ENCODE measurements around the gene MRPL9. TPM values are rescaled to one million over a fixed set of nuclear protein-coding genes. Genes with fewer than 3 reads are reported as not detected.

MRPL9 gene
- total and polyA plus RNA-seq, 2 experiments from 2014 or later = 89.0 to 126 TPM

DNA sequence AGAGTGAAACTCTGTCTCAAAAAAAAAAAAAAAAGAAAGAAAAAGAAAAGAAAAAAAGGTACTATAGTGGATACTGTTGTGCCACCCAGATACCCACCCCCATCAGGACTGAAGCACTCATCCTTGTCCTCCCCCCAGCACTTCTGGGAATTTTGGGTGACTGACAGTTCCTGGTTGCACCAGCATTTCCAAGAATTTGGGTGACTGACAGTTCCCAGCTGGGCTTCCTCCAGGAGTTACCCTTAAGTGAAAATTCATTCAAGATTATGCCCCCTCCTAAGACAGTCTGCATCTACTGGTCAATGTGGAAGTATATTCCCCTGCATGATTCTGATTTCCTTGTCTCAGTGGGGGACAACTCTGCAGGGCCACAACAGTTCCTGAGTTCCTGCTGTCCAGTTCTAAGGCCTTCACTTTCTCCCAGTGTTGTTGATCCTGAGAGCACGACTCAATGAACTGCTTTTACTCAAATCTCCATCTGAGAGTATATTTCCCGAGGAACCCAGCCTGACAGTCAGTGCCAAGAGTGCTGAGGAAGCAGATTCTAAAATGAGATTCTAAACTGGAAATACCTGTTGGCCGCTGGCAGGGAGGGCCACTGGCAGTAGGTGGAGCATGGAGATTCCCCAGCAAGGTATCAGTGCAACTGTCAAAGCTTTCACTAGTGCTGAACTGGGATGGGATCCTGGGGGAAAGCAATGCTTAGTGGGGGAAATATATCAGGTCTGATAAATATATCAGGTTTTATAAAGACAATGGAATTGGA is 23.5 kb downstream of the MRPL9 start:
- no peaks in the 10 kb centered on the region for H3K9me2 ChIP-seq (ENCODE audit: insufficient read depth)
- H3K4me1 ChIP-seq (ENCODE audit: insufficient read depth) = no peaks in the 10 kb centered on the region
- Mint-ChIP-seq H3K36me3 (ENCODE audit: low read depth) (peaks cover 15% of the 10 kb centered on the region), H3K9me3 (peaks cover 31% of the 10 kb centered on the region), H3K4me3 (no peak overlapping the region), H3K27ac (no peak overlapping the region), H3K4me1 (peaks cover 9% of the 10 kb centered on the region; the same call in 2 of the 3 replicates), H3K27me3 (ENCODE audit: insufficient read depth, low read depth, poor library complexity) (peaks cover 12% of the 10 kb centered on the region)
- TF ChIP-seq, protein P1, sequence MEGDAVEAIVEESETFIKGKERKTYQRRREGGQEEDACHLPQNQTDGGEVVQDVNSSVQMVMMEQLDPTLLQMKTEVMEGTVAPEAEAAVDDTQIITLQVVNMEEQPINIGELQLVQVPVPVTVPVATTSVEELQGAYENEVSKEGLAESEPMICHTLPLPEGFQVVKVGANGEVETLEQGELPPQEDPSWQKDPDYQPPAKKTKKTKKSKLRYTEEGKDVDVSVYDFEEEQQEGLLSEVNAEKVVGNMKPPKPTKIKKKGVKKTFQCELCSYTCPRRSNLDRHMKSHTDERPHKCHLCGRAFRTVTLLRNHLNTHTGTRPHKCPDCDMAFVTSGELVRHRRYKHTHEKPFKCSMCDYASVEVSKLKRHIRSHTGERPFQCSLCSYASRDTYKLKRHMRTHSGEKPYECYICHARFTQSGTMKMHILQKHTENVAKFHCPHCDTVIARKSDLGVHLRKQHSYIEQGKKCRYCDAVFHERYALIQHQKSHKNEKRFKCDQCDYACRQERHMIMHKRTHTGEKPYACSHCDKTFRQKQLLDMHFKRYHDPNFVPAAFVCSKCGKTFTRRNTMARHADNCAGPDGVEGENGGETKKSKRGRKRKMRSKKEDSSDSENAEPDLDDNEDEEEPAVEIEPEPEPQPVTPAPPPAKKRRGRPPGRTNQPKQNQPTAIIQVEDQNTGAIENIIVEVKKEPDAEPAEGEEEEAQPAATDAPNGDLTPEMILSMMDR (conservative IDR thresholded peaks at IDR 0.05; ENCODE audit: low read depth in 2 of 2) = peak in 1 of 2 experiments; percentile 13; a peak in 1 of 4 replicates
- no peak for TF ChIP-seq ZNF114 (CRISPR knock-in tag; IDR thresholded peaks at IDR 0.05)
- TF ChIP-seq, protein P2, sequence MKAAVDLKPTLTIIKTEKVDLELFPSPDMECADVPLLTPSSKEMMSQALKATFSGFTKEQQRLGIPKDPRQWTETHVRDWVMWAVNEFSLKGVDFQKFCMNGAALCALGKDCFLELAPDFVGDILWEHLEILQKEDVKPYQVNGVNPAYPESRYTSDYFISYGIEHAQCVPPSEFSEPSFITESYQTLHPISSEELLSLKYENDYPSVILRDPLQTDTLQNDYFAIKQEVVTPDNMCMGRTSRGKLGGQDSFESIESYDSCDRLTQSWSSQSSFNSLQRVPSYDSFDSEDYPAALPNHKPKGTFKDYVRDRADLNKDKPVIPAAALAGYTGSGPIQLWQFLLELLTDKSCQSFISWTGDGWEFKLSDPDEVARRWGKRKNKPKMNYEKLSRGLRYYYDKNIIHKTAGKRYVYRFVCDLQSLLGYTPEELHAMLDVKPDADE (IDR thresholded peaks at IDR 0.05) = no peak
- H2AFZ ChIP-seq = no peak overlapping the region
- H3K36me3 ChIP-seq (ENCODE audit: insufficient read depth) = peaks cover 5% of the 10 kb centered on the region; the same call in 1 of the 2 replicates
- ATAC-seq (peak; percentile 24; the same call in 1 of the 3 replicates), DNase-seq (ENCODE audit: low spot score) (peak; percentile 34)
- H3K4me3 ChIP-seq = no peak overlapping the region
- no peaks in the 10 kb centered on the region for H3F3A ChIP-seq (replicated peaks; ENCODE audit: low read depth)
- H3K27ac ChIP-seq (ENCODE audit: low read depth) = no peak overlapping the region
- no peaks in the 10 kb centered on the region for H3K79me2 ChIP-seq (replicated peaks; ENCODE audit: insufficient read depth)
- no peaks in the 10 kb centered on the region for H3K27me3 ChIP-seq (ENCODE audit: insufficient read depth)
- H3K4me2 ChIP-seq = no peak overlapping the region
- H4K20me1 ChIP-seq (replicated peaks; ENCODE audit: insufficient read depth) = no peaks in the 10 kb centered on the region

DNA sequence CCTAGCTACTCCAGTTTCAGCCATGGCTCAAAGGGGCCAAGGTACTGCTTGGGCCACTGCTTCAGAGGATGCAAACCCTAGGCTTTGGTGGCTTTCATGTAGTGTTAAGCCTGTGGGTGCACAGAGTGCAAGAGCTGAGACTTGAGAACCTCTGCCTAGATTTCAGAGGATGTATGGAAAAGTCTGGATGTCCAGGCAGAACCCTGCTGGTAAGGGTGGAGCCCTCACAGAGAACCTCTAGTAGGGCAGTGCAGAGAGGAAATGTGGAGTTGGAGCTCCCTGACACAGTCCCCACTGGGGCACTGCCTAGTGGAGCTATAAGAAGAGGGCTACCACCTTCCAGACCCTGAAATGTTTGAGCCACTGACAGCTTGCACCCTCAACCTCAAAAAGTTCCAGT is 25.8 kb downstream of the MRPL9 start:
- H3K9me2 ChIP-seq (ENCODE audit: insufficient read depth) = no peaks in the 10 kb centered on the region
- H3K27ac ChIP-seq (ENCODE audit: low read depth) = no peak overlapping the region
- H3K4me3 Mint-ChIP-seq = no peak overlapping the region
- H3K9me3 Mint-ChIP-seq = peaks cover 31% of the 10 kb centered on the region
- H3K27ac Mint-ChIP-seq = no peak overlapping the region
- no peaks in the 10 kb centered on the region for H3K27me3 ChIP-seq (ENCODE audit: insufficient read depth)
- H4K20me1 ChIP-seq (replicated peaks; ENCODE audit: insufficient read depth) = no peaks in the 10 kb centered on the region
- no peak overlapping the region for H3K4me3 ChIP-seq
- ATAC-seq (no peak), DNase-seq (ENCODE audit: low spot score) (no peak)
- H2AFZ ChIP-seq = no peak overlapping the region
- H3K27me3 Mint-ChIP-seq (ENCODE audit: insufficient read depth, low read depth, poor library complexity) = peaks cover 12% of the 10 kb centered on the region
- no peaks in the 10 kb centered on the region for H3K79me2 ChIP-seq (replicated peaks; ENCODE audit: insufficient read depth)
- H3K36me3 Mint-ChIP-seq (ENCODE audit: low read depth) = peaks cover 15% of the 10 kb centered on the region
- no peaks in the 10 kb centered on the region for H3F3A ChIP-seq (replicated peaks; ENCODE audit: low read depth)
- no peaks in the 10 kb centered on the region for H3K4me1 ChIP-seq (ENCODE audit: insufficient read depth)
- peaks cover 5% of the 10 kb centered on the region; the same call in 1 of the 2 replicates for H3K36me3 ChIP-seq (ENCODE audit: insufficient read depth)
- H3K4me1 Mint-ChIP-seq = peaks cover 9% of the 10 kb centered on the region; the same call in 2 of the 3 replicates
- no peak overlapping the region for H3K4me2 ChIP-seq
- TF ChIP-seq EZH2 (IDR thresholded peaks at IDR 0.05; ENCODE audit: low read depth, unreplicated experiment) (no peak), STAT1 (IDR thresholded peaks at IDR 0.05; ENCODE audit: unreplicated experiment) (no peak), CREB1 (CRISPR knock-in tag; IDR thresholded peaks at IDR 0.05; ENCODE audit: low read depth) (no peak), NANOG (IDR thresholded peaks at IDR 0.05; ENCODE audit: borderline replicate concordance) (no peak), POLR2AphosphoS5 (IDR thresholded peaks at IDR 0.05; ENCODE audit: low read depth) (no peak)
- TF ChIP-seq, protein P3, sequence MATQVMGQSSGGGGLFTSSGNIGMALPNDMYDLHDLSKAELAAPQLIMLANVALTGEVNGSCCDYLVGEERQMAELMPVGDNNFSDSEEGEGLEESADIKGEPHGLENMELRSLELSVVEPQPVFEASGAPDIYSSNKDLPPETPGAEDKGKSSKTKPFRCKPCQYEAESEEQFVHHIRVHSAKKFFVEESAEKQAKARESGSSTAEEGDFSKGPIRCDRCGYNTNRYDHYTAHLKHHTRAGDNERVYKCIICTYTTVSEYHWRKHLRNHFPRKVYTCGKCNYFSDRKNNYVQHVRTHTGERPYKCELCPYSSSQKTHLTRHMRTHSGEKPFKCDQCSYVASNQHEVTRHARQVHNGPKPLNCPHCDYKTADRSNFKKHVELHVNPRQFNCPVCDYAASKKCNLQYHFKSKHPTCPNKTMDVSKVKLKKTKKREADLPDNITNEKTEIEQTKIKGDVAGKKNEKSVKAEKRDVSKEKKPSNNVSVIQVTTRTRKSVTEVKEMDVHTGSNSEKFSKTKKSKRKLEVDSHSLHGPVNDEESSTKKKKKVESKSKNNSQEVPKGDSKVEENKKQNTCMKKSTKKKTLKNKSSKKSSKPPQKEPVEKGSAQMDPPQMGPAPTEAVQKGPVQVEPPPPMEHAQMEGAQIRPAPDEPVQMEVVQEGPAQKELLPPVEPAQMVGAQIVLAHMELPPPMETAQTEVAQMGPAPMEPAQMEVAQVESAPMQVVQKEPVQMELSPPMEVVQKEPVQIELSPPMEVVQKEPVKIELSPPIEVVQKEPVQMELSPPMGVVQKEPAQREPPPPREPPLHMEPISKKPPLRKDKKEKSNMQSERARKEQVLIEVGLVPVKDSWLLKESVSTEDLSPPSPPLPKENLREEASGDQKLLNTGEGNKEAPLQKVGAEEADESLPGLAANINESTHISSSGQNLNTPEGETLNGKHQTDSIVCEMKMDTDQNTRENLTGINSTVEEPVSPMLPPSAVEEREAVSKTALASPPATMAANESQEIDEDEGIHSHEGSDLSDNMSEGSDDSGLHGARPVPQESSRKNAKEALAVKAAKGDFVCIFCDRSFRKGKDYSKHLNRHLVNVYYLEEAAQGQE (IDR thresholded peaks at IDR 0.05; ENCODE audit: unreplicated experiment) = no peak
- TF ChIP-seq, protein P2 (IDR thresholded peaks at IDR 0.05) = no peak
